DND-41 (cell line): ENCODE data around the gene CD79A.
A peak's percentile ranks its signal among the peaks of the same experiment; 100 is the strongest.

Source experiments
- ATAC-seq: fragments of 200-7000 bp; cut with Tn5 transposase; 3 replicates; pipeline ENCODE4 v1.9.1; 2021; ENCODE audit warnings: low read depth; ENCODE audit not compliant: insufficient read depth
- DNase-seq: peaks from one replicate; pipeline ENCODE4 v3.0.0-alpha.2; 2020
- H2AFZ ChIP-seq: 2 replicates; pipeline ENCODE4 v1.6.0; 2012; ENCODE audit warnings: low read depth, low read length
- H3K27ac ChIP-seq: 2 replicates; pipeline ENCODE4 v1.5.1; 2012; ENCODE audit warnings: low read length, inconsistent platforms
- H3K27me3 ChIP-seq: fragments of 200-600 bp; sonication (generic); 2 replicates; pipeline ENCODE4 v1.6.0; 2012; ENCODE audit warnings: low read length, mild to moderate bottlenecking, inconsistent platforms; ENCODE audit not compliant: insufficient read depth, poor library complexity
- H3K36me3 ChIP-seq: 2 replicates; pipeline ENCODE4 v1.5.1; 2012; ENCODE audit warnings: low read length, inconsistent platforms; ENCODE audit not compliant: insufficient read depth
- H3K4me1 ChIP-seq: 2 replicates; pipeline ENCODE4 v1.5.1; 2012; ENCODE audit warnings: mild to moderate bottlenecking, low read length; ENCODE audit not compliant: insufficient read depth
- H3K4me2 ChIP-seq: 2 replicates; pipeline ENCODE4 v1.6.0; 2012; ENCODE audit warnings: mild to moderate bottlenecking, moderate library complexity, low read length, inconsistent platforms; ENCODE audit not compliant: insufficient read depth
- H3K4me3 ChIP-seq, 2 experiments: fragments of 200-600 bp in 1 of 2; shearing (Covaris generic) in 1 of 2; 2 replicates each; pipeline ENCODE4 v1.5.1; 2012 to 2016; ENCODE audit warnings: inconsistent platforms in 2 of 2, low read length in 2 of 2, mild to moderate bottlenecking in 2 of 2, low read depth in 1 of 2, moderate library complexity in 1 of 2
- H3K79me2 ChIP-seq: 2 replicates; pipeline ENCODE4 v1.6.0; 2012; ENCODE audit warnings: low read length, inconsistent platforms; ENCODE audit not compliant: insufficient read depth
- H3K9ac ChIP-seq: 2 replicates; pipeline ENCODE4 v1.6.0; 2012; ENCODE audit warnings: low read depth, mild to moderate bottlenecking, inconsistent platforms, low read length, moderate library complexity
- H3K9me3 ChIP-seq: 2 replicates; pipeline ENCODE4 v1.5.1; 2012; ENCODE audit warnings: low read length, moderate library complexity, mild to moderate bottlenecking, inconsistent platforms; ENCODE audit not compliant: insufficient read depth, severe bottlenecking
- H4K20me1 ChIP-seq: 2 replicates; pipeline ENCODE4 v1.6.0; 2012; ENCODE audit warnings: low read length; ENCODE audit not compliant: insufficient read depth
- EZH2 ChIP-seq: IDR thresholded peaks from 3 replicates; pipeline ENCODE4 v1.6.1; 2012; ENCODE audit warnings: borderline replicate concordance, low read depth, mild to moderate bottlenecking, moderate library complexity, low read length, inconsistent platforms; ENCODE audit not compliant: severe bottlenecking
- TF ChIP-seq, protein P1 (sequence below): IDR thresholded peaks from 2 replicates; pipeline ENCODE4 v1.5.1; 2012; ENCODE audit warnings: borderline replicate concordance, low read length, moderate library complexity, mild to moderate bottlenecking; ENCODE audit not compliant: poor library complexity, severe bottlenecking; ENCODE audit errors: extremely low read depth

Gene CD79A

DNA sequence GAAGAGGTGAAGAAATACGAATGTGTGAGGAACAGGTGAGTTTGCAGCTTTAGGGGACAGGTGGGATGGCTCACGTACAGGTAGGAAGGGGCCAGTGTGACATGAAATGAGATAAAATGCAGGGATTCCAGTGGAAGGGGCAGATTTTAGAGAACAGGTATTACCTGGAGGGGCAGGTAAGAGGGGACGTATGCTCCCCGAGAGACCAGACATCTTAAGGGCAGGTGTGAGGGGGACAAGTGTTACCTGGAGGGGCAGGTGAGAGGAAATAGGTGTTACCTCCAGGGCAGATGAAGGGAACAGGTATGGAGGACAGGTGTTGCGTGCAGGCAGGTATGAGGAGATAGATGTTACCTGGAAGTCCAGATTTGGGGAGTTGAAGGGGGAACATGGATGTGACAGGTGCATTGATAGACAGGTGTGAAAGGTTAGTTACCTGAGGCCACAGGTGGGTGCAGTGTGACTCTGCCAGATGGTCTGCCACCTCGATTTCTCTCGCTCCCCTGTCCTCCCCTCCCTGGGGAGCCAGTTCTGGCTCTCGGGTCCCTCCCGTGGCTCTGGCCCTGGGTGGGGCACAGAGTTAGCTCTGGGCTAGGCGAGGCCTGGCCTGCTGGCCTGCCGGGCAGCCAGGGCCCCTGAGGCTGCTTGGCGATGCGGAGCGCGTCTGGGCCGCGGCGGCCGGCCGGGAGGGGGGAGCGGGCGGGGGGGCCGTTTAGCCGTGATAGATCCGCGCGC is 49.1 kb downstream of the CD79A start:
- no peaks in the 10 kb centered on the region for H3K27me3 ChIP-seq

DNA sequence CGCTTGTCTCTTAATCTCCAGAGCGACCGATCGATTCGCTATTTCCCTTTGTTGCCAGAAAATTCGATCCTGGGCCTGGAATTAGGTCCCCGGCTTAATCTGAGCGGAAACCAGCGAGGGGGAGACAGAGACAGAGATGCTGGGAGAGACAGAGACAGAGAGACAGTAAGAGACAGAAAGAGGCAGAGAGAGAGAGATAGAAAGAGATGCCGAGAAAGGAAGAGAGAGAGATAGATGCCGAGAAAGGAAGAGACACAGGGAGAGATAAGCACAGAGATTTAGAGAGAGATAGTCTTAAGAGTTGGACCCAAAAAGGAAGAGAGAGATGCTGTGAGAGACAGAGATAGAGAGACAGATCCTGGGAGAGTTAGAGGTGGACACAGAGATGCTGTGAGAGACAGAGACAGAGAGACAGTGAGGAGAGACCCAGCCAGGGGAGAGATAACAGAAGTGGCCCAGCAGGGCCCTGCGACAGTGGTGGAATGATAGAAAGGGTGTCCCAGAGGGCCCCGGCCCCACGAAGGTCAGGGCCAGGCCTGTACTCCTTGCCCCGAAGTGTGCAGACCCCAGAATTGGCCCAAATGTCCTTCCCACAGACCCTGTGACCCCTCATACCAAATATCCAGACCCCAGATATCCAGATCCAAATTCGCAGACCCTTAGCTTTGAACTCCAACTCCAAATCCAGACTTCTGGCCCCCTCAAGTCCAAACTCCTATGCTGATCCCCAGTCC is 49.9 kb downstream of the CD79A start:
- Histone ChIP-seq H3K27ac (no peak overlapping the region), H2AFZ (no peak overlapping the region), H3K9me3 (no peaks in the 10 kb centered on the region), H3K4me3 (no peak overlapping the region), H3K36me3 (peaks cover 5% of the 10 kb centered on the region; the same call in 1 of the 2 replicates), H3K4me1 (peaks cover 32% of the 10 kb centered on the region), H3K27me3 (no peaks in the 10 kb centered on the region), H3K79me2 (peaks cover 6% of the 10 kb centered on the region), H3K4me2 (peak overlapping the region; percentile 90), H3K9ac (no peak overlapping the region; the same call in 1 of the 2 replicates), H4K20me1 (peaks cover 9% of the 10 kb centered on the region; the same call in 1 of the 2 replicates)
- ATAC-seq = no peak
- DNase-seq = no peak
- TF ChIP-seq EZH2 = no peak
- TF ChIP-seq, protein P1, sequence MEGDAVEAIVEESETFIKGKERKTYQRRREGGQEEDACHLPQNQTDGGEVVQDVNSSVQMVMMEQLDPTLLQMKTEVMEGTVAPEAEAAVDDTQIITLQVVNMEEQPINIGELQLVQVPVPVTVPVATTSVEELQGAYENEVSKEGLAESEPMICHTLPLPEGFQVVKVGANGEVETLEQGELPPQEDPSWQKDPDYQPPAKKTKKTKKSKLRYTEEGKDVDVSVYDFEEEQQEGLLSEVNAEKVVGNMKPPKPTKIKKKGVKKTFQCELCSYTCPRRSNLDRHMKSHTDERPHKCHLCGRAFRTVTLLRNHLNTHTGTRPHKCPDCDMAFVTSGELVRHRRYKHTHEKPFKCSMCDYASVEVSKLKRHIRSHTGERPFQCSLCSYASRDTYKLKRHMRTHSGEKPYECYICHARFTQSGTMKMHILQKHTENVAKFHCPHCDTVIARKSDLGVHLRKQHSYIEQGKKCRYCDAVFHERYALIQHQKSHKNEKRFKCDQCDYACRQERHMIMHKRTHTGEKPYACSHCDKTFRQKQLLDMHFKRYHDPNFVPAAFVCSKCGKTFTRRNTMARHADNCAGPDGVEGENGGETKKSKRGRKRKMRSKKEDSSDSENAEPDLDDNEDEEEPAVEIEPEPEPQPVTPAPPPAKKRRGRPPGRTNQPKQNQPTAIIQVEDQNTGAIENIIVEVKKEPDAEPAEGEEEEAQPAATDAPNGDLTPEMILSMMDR = no peak

More for the DNA sequence above, 49.1 kb downstream of the CD79A start:
- Histone ChIP-seq H3K36me3 (peaks cover 5% of the 10 kb centered on the region; the same call in 1 of the 2 replicates), H3K9ac (no peak overlapping the region), H3K4me3 (no peak overlapping the region), H2AFZ (no peak overlapping the region), H3K9me3 (no peaks in the 10 kb centered on the region), H4K20me1 (peaks cover 9% of the 10 kb centered on the region; the same call in 1 of the 2 replicates), H3K4me1 (peaks cover 32% of the 10 kb centered on the region), H3K79me2 (peaks cover 6% of the 10 kb centered on the region), H3K27ac (no peak overlapping the region), H3K4me2 (no peak overlapping the region)
- ATAC-seq = no peak
- TF ChIP-seq, protein P1 = no peak
- no peak for TF ChIP-seq EZH2
- no peak for DNase-seq

DNA sequence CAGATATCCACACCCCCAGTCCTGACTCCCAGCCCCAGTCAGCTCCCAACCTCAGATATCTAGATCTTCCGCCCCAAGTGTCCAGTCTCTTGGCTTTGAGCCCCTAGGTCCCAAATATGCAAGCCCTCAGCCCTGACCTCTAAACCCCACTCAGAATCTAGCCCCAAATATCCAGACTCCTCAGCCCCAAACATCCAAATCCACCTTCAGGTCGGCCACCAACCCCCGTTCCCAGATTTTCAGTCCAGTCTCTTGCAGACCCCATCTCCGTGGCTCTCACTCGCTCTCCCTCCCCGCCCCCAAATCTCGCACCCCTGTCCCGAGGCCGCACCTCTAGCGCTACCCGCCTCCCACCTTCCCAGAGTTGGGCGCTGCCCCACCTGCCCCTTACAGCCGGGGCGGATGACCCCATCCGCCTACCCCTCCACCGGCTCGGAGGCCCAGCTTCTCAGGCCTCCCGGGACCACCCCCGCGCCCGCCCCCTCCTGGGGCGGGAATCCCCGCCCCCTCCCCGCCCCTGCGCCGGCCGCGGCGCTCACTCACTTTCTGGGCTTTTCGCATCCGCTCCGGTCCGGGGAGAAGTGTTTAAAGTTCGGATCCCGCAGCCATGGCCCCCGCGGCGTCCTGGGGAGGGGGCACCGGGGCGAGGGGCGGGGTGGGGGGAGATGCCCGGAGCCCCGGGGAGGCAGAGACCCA is 50.6 kb downstream of the CD79A start:
- peak overlapping the region; percentile 90 for H3K4me2 ChIP-seq
- peak overlapping the region; percentile 84 for H2AFZ ChIP-seq
- TF ChIP-seq, protein P1 = no peak
- TF ChIP-seq EZH2 = no peak
- peaks cover 6% of the 10 kb centered on the region for H3K79me2 ChIP-seq
- no peaks in the 10 kb centered on the region for H3K9me3 ChIP-seq
- H3K27ac ChIP-seq = peak overlapping the region; percentile 79; the same call in 1 of the 2 replicates
- peaks cover 32% of the 10 kb centered on the region for H3K4me1 ChIP-seq
- peak; percentile 61 for ATAC-seq
- peak overlapping the region; percentile 55 to 84; a peak in 3 of 4 replicates for H3K4me3 ChIP-seq
- no peaks in the 10 kb centered on the region for H3K27me3 ChIP-seq
- H3K9ac ChIP-seq = peak overlapping the region; percentile 64
- H4K20me1 ChIP-seq = peaks cover 9% of the 10 kb centered on the region; the same call in 1 of the 2 replicates
- peaks cover 5% of the 10 kb centered on the region; the same call in 1 of the 2 replicates for H3K36me3 ChIP-seq
- DNase-seq = peak; percentile 70
